Upper lobe of right lung (tissue), 1 donor: ENCODE data around the gene MX1. TPM values are rescaled to one million over a fixed set of nuclear protein-coding genes. Genes with fewer than 3 reads are reported as not detected.

Experiments used
- ATAC-seq: fragments of 200-7000 bp; cut with Tn5 transposase; one replicate; pipeline ENCODE4 v1.9.1; 2020; ENCODE audit warnings: mild to moderate bottlenecking, moderate library complexity
- DNase-seq: peaks from one replicate; pipeline ENCODE4 v3.0.0-alpha.2; 2020
- H3K27ac ChIP-seq: fragments of 200-600 bp; one replicate; pipeline ENCODE4 v1.8.0; 2022
- H3K27me3 ChIP-seq: fragments of 200-600 bp; one replicate; pipeline ENCODE4 v1.8.0; 2022; ENCODE audit warnings: mild to moderate bottlenecking
- H3K36me3 ChIP-seq: fragments of 200-600 bp; one replicate; pipeline ENCODE4 v1.8.0; 2022
- H3K4me1 ChIP-seq: fragments of 200-600 bp; one replicate; pipeline ENCODE4 v1.8.0; 2022
- H3K4me3 ChIP-seq: fragments of 200-600 bp; one replicate; pipeline ENCODE4 v1.8.0; 2022; ENCODE audit warnings: mild to moderate bottlenecking
- H3K9me3 ChIP-seq: fragments of 200-600 bp; one replicate; pipeline ENCODE4 v1.8.0; 2022
- CTCF ChIP-seq: fragments of 200-600 bp; IDR thresholded peaks from one replicate; pipeline ENCODE4 v1.8.0; 2022; ENCODE audit warnings: antibody characterized with exemption
- intact Hi-C: fragments of 100-400 bp; cut with DNase I; formaldehyde crosslinking; loops from one replicate; pipeline ENCODE4 v1.11.0; 2022
- total RNA-seq: library from RNA; stranded (reverse); fragmentation: NEBNext Ultra II Directional; extraction: Animal tissue kit (Norgen Biotek cat#: 25700); gene quantifications from one replicate; pipeline ENCODE4 v1.2.1, GENCODE V29; 2021
- donor health status: DM: no; HTN: yes; CAD: no; lungs with severe emphysema.

The MX1 gene
- total RNA-seq, 1 donor from 2014 or later: 142 TPM

GRCh38 chr21:41437729-41438128 lies 11.7 kb downstream of the MX1 start:
- Histone ChIP-seq H3K4me3 (no peak overlapping the region), H3K27me3 (no peaks in the 10 kb centered on the region), H3K9me3 (no peaks in the 10 kb centered on the region), H3K27ac (no peak overlapping the region), H3K36me3 (peaks cover 97% of the 10 kb centered on the region), H3K4me1 (no peaks in the 10 kb centered on the region)
- no peak for TF ChIP-seq CTCF
- intact Hi-C loops: no loop called here
- ATAC-seq (peak; percentile 34), DNase-seq (no peak)

- DNase-seq (no peak), ATAC-seq (no peak)
- Histone ChIP-seq H3K36me3 (peaks cover 97% of the 10 kb centered on the region), H3K4me1 (no peaks in the 10 kb centered on the region), H3K4me3 (no peak overlapping the region), H3K27ac (no peak overlapping the region), H3K27me3 (no peaks in the 10 kb centered on the region), H3K9me3 (no peaks in the 10 kb centered on the region)
- intact Hi-C loops: no loop called here
- TF ChIP-seq CTCF: no peak
These were observed 12.5 kb downstream of the MX1 start for GRCh38 chr21:41438425-41439113.

GRCh38 chr21:41439248-41439647 lies 13.2 kb downstream of the MX1 start:
- Histone ChIP-seq H3K9me3 (no peaks in the 10 kb centered on the region), H3K4me1 (no peaks in the 10 kb centered on the region), H3K36me3 (peaks cover 95% of the 10 kb centered on the region), H3K27me3 (no peaks in the 10 kb centered on the region), H3K27ac (no peak overlapping the region), H3K4me3 (no peak overlapping the region)
- intact Hi-C loops: no loop called here
- DNase-seq: no peak
- TF ChIP-seq CTCF: no peak
- no peak for ATAC-seq

- Histone ChIP-seq H3K9me3 (no peaks in the 10 kb centered on the region), H3K27me3 (no peaks in the 10 kb centered on the region), H3K4me1 (no peaks in the 10 kb centered on the region), H3K27ac (no peak overlapping the region), H3K36me3 (peaks cover 95% of the 10 kb centered on the region), H3K4me3 (no peak overlapping the region)
- no peak for TF ChIP-seq CTCF
- ATAC-seq: no peak
- intact Hi-C loops: no loop called here
- no peak for DNase-seq
These were observed 15.5 kb downstream of the MX1 start for GRCh38 chr21:41441546-41441945.

- intact Hi-C loops: no loop called here
- ATAC-seq (no peak), DNase-seq (no peak)
- H3K4me1 ChIP-seq: no peaks in the 10 kb centered on the region
- no peaks in the 10 kb centered on the region for H3K27me3 ChIP-seq
- H3K4me3 ChIP-seq: no peak overlapping the region
- no peaks in the 10 kb centered on the region for H3K9me3 ChIP-seq
- H3K36me3 ChIP-seq: peaks cover 95% of the 10 kb centered on the region
- no peak overlapping the region for H3K27ac ChIP-seq
- TF ChIP-seq CTCF: no peak
These were observed 16.6 kb downstream of the MX1 start for GRCh38 chr21:41442481-41443186.
